HEK293 (cell line): Measurements from ENCODE around the gene COL4A1.
A peak's percentile ranks its signal among the peaks of the same experiment; 100 is the strongest.

Source experiments
- CTCF ChIA-PET: fragments of 350-600 bp; formaldehyde crosslinking; extraction: SDS; loops from one replicate; lab custom pipeline; 2021; ENCODE audit warnings: antibody characterized with exemption; lab: Yijun Ruan, JAX
- POLR2A ChIA-PET: fragments of 300-600 bp; formaldehyde crosslinking; extraction: SDS; loops from one replicate; lab custom pipeline; 2020; ENCODE audit warnings: antibody characterized with exemption, inconsistent platforms; lab: Yijun Ruan, JAX
- H3K27ac ChIP-seq: fragments of 200-500 bp; sonication (Bioruptor generic); 2 replicates; pipeline ENCODE4 v1.5.1; 2014; ENCODE audit warnings: low read depth, low read length, control low read depth, inconsistent platforms; ENCODE audit errors: extremely low read depth
- H3K36me3 ChIP-seq, 2 experiments: fragments of 200-500 bp in 1 of 2; sonication (Bioruptor generic) in 1 of 2; 1 replicate in 1 of 2; 2 replicates in 1 of 2; pipeline ENCODE4 v1.5.1; 2014 to 2017; ENCODE audit warnings: inconsistent platforms in 2 of 2, low read length in 2 of 2; ENCODE audit not compliant: control insufficient read depth in 2 of 2, insufficient read depth in 1 of 2
- H3K4me1 ChIP-seq: fragments of 200-500 bp; sonication (Bioruptor generic); 2 replicates; pipeline ENCODE4 v1.5.1; 2014; ENCODE audit warnings: mild to moderate bottlenecking, low read length, inconsistent platforms; ENCODE audit not compliant: control insufficient read depth, insufficient read depth
- H3K4me3 ChIP-seq: 2 replicates; pipeline ENCODE4 v1.5.1; 2011; ENCODE audit warnings: low read depth, mild to moderate bottlenecking, control low read depth, low read length, moderate library complexity
- H3K9me3 ChIP-seq: fragments of 200-500 bp; sonication (Bioruptor generic); 2 replicates; pipeline ENCODE4 v1.5.1; 2014; ENCODE audit warnings: low read depth, low read length, inconsistent platforms; ENCODE audit not compliant: control insufficient read depth, insufficient read depth
- EGR2 ChIP-seq: fragments of 450-650 bp; formaldehyde crosslinking; IDR thresholded peaks from 2 replicates; pipeline ENCODE4 v1.5.1; 2016; ENCODE audit warnings: low read depth, missing biosample characterization, missing genetic modification characterization
- KLF1 ChIP-seq: fragments of 450-650 bp; formaldehyde crosslinking; IDR thresholded peaks from 2 replicates; pipeline ENCODE4 v1.5.1; 2016; ENCODE audit warnings: missing biosample characterization, missing genetic modification characterization
- MEIS1 ChIP-seq: sonication (generic); formaldehyde crosslinking; IDR thresholded peaks from 2 replicates; pipeline ENCODE4 v1.8.1; 2022; ENCODE audit warnings: missing genetic modification reagents, mild to moderate bottlenecking, borderline replicate concordance
- WT1 ChIP-seq: fragments of 450-650 bp; formaldehyde crosslinking; IDR thresholded peaks from 2 replicates; pipeline ENCODE4 v1.5.1; 2016; ENCODE audit warnings: missing biosample characterization, missing genetic modification characterization
- YY2 ChIP-seq: fragments of 450-650 bp; formaldehyde crosslinking; IDR thresholded peaks from 2 replicates; pipeline ENCODE4 v1.5.1; 2016; ENCODE audit warnings: missing biosample characterization, missing genetic modification characterization
- ZFHX2 ChIP-seq: fragments of 450-650 bp; formaldehyde crosslinking; conservative IDR thresholded peaks from 2 replicates; pipeline ENCODE4 v1.5.1; 2016; ENCODE audit warnings: missing biosample characterization, missing genetic modification characterization
- ZIC2 ChIP-seq: fragments of 450-650 bp; formaldehyde crosslinking; IDR thresholded peaks from 2 replicates; pipeline ENCODE4 v1.5.1; 2016; ENCODE audit warnings: missing biosample characterization, missing genetic modification characterization
- ZNF112 ChIP-seq: fragments of 450-650 bp; formaldehyde crosslinking; IDR thresholded peaks from 2 replicates; pipeline ENCODE4 v1.5.0; 2017; ENCODE audit warnings: missing biosample characterization, missing genetic modification characterization
- ZNF335 ChIP-seq: fragments of 450-650 bp; formaldehyde crosslinking; conservative IDR thresholded peaks from 2 replicates; pipeline ENCODE4 v1.5.1; 2016; ENCODE audit warnings: missing biosample characterization, missing genetic modification characterization
- ZNF350 ChIP-seq: fragments of 450-650 bp; formaldehyde crosslinking; IDR thresholded peaks from 2 replicates; pipeline ENCODE4 v1.5.0; 2017; ENCODE audit warnings: missing biosample characterization, mild to moderate bottlenecking, missing genetic modification characterization
- ZNF362 ChIP-seq: fragments of 450-650 bp; formaldehyde crosslinking; IDR thresholded peaks from 2 replicates; pipeline ENCODE4 v1.5.1; 2016; ENCODE audit warnings: missing biosample characterization, missing genetic modification characterization
- ZNF416 ChIP-seq: fragments of 450-650 bp; formaldehyde crosslinking; IDR thresholded peaks from 2 replicates; pipeline ENCODE4 v1.5.1; 2016; ENCODE audit warnings: missing biosample characterization, missing genetic modification characterization
- ZNF423 ChIP-seq: fragments of 450-650 bp; formaldehyde crosslinking; IDR thresholded peaks from 2 replicates; pipeline ENCODE4 v1.5.1; 2016; ENCODE audit warnings: missing biosample characterization, missing genetic modification characterization
- ZNF530 ChIP-seq: fragments of 450-650 bp; formaldehyde crosslinking; IDR thresholded peaks from 2 replicates; pipeline ENCODE4 v1.5.1; 2016; ENCODE audit warnings: low read depth, missing biosample characterization, missing genetic modification characterization
- ZNF626 ChIP-seq: fragments of 450-650 bp; sonication (Bioruptor Pico); formaldehyde crosslinking; IDR thresholded peaks from 2 replicates; pipeline ENCODE4 v1.5.1; 2018; ENCODE audit warnings: missing biosample characterization, missing genetic modification characterization, inconsistent platforms
- ZNF629 ChIP-seq: fragments of 450-650 bp; formaldehyde crosslinking; IDR thresholded peaks from 2 replicates; pipeline ENCODE4 v1.5.1; 2017; ENCODE audit warnings: missing biosample characterization, missing genetic modification characterization
- ZNF76 ChIP-seq: fragments of 450-650 bp; formaldehyde crosslinking; IDR thresholded peaks from 2 replicates; pipeline ENCODE4; 2016; ENCODE audit warnings: low read depth, missing biosample characterization, missing genetic modification characterization, borderline replicate concordance
- ZNF776 ChIP-seq: fragments of 450-650 bp; formaldehyde crosslinking; IDR thresholded peaks from 2 replicates; pipeline ENCODE4 v1.5.0; 2017; ENCODE audit warnings: missing biosample characterization, missing genetic modification characterization, borderline replicate concordance
- TF ChIP-seq, protein P1 (sequence below): fragments of 450-650 bp; formaldehyde crosslinking; conservative IDR thresholded peaks from 2 replicates; pipeline ENCODE4 v1.5.1; 2016; ENCODE audit warnings: low read depth, missing biosample characterization, missing genetic modification characterization
- TF ChIP-seq, protein P2 (sequence below): fragments of 450-650 bp; formaldehyde crosslinking; IDR thresholded peaks from 2 replicates; pipeline ENCODE4 v1.5.1; 2017; ENCODE audit warnings: missing biosample characterization, missing genetic modification characterization

The COL4A1 gene

GRCh38 chr13:110332750-110333149, 25.8 kb upstream of the COL4A1 start (continued):
- no peak for TF ChIP-seq MEIS1 (CRISPR knock-in tag)
- TF ChIP-seq ZNF76 (tag by site-specific recombination) = no peak
- TF ChIP-seq ZNF776 (tag by site-specific recombination) = no peak
- TF ChIP-seq, protein P1, sequence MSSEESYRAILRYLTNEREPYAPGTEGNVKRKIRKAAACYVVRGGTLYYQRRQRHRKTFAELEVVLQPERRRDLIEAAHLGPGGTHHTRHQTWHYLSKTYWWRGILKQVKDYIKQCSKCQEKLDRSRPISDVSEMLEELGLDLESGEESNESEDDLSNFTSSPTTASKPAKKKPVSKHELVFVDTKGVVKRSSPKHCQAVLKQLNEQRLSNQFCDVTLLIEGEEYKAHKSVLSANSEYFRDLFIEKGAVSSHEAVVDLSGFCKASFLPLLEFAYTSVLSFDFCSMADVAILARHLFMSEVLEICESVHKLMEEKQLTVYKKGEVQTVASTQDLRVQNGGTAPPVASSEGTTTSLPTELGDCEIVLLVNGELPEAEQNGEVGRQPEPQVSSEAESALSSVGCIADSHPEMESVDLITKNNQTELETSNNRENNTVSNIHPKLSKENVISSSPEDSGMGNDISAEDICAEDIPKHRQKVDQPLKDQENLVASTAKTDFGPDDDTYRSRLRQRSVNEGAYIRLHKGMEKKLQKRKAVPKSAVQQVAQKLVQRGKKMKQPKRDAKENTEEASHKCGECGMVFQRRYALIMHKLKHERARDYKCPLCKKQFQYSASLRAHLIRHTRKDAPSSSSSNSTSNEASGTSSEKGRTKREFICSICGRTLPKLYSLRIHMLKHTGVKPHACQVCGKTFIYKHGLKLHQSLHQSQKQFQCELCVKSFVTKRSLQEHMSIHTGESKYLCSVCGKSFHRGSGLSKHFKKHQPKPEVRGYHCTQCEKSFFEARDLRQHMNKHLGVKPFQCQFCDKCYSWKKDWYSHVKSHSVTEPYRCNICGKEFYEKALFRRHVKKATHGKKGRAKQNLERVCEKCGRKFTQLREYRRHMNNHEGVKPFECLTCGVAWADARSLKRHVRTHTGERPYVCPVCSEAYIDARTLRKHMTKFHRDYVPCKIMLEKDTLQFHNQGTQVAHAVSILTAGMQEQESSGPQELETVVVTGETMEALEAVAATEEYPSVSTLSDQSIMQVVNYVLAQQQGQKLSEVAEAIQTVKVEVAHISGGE (tag by site-specific recombination) = no peak
- no peak for TF ChIP-seq ZNF335
- TF ChIP-seq ZNF416 (tag by site-specific recombination) = no peak
- TF ChIP-seq KLF1 (tag by site-specific recombination) = no peak
- TF ChIP-seq WT1 (tag by site-specific recombination) = no peak
- TF ChIP-seq, all 188 proteins: peak for 0

DNA sequence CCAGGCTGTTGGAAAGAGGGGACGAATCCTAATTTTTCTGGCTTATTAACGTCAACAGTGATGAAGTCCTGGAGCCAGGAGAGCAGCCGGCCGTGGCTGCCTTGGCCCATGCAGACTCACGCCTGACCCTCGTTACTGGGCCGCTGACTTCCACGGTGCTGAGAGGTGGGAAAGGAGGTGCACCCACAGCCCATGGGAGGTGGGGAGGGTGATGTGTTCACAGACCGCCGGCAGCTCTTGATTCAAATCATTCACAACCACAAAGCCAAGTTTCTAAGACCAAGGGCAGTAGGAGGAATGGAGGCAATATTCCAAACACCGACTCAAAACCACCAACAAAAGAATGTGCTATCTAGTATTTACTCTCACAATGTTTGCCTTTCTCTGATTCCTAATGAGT, 24.4 kb upstream of the COL4A1 start:
- peaks cover 4% of the 10 kb centered on the region; the same call in 1 of the 2 replicates for H3K4me1 ChIP-seq
- TF ChIP-seq ZNF112 (tag by site-specific recombination) = no peak
- TF ChIP-seq, protein P2, sequence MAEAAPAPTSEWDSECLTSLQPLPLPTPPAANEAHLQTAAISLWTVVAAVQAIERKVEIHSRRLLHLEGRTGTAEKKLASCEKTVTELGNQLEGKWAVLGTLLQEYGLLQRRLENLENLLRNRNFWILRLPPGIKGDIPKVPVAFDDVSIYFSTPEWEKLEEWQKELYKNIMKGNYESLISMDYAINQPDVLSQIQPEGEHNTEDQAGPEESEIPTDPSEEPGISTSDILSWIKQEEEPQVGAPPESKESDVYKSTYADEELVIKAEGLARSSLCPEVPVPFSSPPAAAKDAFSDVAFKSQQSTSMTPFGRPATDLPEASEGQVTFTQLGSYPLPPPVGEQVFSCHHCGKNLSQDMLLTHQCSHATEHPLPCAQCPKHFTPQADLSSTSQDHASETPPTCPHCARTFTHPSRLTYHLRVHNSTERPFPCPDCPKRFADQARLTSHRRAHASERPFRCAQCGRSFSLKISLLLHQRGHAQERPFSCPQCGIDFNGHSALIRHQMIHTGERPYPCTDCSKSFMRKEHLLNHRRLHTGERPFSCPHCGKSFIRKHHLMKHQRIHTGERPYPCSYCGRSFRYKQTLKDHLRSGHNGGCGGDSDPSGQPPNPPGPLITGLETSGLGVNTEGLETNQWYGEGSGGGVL = no peak
- no peak for TF ChIP-seq ZNF626 (tag by site-specific recombination)
- TF ChIP-seq ZNF530 (tag by site-specific recombination) = no peak
- no peak for TF ChIP-seq ZNF350 (tag by site-specific recombination)
- TF ChIP-seq ZNF362 (tag by site-specific recombination) = no peak
- peak; percentile 63 for TF ChIP-seq ZFHX2 (tag by site-specific recombination)
- peak; percentile 77; the same call in 1 of the 2 replicates for TF ChIP-seq EGR2 (tag by site-specific recombination)
- TF ChIP-seq, all 188 proteins: peak for 2
- Histone ChIP-seq H3K27ac (no peak overlapping the region), H3K36me3 (no peaks in the 10 kb centered on the region), H3K9me3 (no peaks in the 10 kb centered on the region), H3K4me3 (no peak overlapping the region)
- ChIA-PET CTCF (interaction anchor here (0.6 to 1.8 kb wide), 2 partner anchors 8 to 21 kb away, joined by 3 read pairs; no protein-coding TSS in a partner anchor), POLR2A (no interaction called here)

DNA sequence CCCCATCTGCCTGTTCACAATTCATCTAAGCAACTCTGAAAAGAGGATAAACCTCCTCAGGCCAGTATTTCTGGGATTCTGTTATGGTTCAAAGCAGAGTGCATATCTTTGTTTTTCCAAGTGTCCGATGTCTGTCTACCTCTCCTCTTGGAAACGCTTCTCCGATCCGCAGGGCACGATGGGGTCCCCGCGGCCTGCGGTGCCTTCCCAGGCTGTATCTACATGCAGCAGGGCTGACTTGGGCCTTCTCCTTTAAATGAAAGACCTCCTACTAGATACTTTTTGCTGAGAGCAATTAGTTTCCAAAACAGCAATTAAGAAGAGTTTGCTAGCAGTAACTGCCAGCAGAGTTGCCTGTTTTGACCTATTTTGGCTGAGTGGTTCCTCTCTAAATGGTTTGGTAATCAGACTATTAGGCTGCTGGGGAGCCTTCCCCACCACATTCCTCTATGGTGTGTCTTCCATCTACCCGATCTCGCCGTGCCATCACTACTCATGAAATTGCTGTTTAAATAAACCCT, 23.6 kb upstream of the COL4A1 start:
- no peak overlapping the region for H3K27ac ChIP-seq
- ChIA-PET CTCF (interaction anchor here (0.6 kb wide), 1 partner anchor 20 kb away, joined by 3 read pairs; no protein-coding TSS in a partner anchor), POLR2A (no interaction called here)
- TF ChIP-seq ZNF423 (no peak), ZIC2 (tag by site-specific recombination) (no peak), WT1 (tag by site-specific recombination) (no peak), YY2 (tag by site-specific recombination) (no peak), ZNF629 (tag by site-specific recombination) (no peak)
- H3K36me3 ChIP-seq = no peaks in the 10 kb centered on the region
- H3K4me3 ChIP-seq = no peak overlapping the region
- H3K4me1 ChIP-seq = peaks cover 4% of the 10 kb centered on the region; the same call in 1 of the 2 replicates
- no peaks in the 10 kb centered on the region for H3K9me3 ChIP-seq
